H4 (cell line): ENCODE data around the gene SCN3A. TPM values are rescaled to one million over a fixed set of nuclear protein-coding genes. Genes with fewer than 3 reads are reported as not detected.

Experiments used
- DNase-seq: peaks from one replicate; pipeline ENCODE4 v3.0.0-alpha.2; 2015; ENCODE audit warnings: low spot score
- total RNA-seq: library from RNA; depleted of rRNA; stranded (reverse); fragments of >200 nt; shearing (Covaris generic); gene quantifications from 2 replicates; pipeline ENCODE4 v1.2.3, GENCODE V29; 2014; rRNA removed

Gene SCN3A
- total RNA-seq, 1 experiment from 2014 or later: 1.3 TPM

DNA sequence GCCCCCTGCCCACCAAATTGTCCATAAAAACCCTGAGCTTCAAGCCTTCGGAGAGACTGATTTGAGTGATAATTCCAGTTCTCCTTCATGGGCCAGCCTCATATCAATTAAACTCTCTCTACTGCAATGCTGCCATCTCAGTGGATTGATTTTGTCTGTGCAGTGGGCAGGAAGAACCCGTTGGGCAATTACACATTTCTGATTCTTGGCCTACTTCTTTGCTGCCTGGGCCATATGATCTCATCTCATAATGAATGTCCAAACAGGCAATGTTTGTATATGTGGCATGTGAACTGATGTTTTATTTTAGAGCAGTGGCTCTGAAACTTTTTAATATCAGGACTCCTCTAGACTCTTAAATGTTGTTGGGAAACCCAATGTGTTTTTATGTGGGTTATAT is 147.3 kb downstream of the SCN3A start:
- DNase-seq: no peak

GRCh38 chr2:165055082-165055851 is 148.6 kb downstream of the SCN3A start:
- no peak for DNase-seq

DNA sequence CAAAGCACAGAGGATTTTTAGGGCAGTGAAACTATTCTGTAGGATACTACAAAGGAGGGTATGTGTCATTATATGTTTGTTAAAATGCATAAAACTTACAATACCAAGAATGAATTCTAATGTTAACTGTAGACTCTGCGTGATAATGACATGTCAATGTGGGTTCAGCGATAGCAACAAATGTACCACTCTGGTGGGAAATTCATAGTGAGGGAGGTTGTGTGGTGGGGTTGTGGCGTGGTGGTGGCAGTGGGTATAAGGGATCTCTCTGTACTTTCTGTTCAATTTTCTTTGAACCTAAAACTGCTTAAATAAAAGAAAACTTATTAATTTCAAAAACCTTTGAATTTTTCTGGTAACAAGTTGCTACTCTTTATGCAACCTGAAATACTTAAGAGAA is 149.2 kb downstream of the SCN3A start:
- DNase-seq: no peak

DNA sequence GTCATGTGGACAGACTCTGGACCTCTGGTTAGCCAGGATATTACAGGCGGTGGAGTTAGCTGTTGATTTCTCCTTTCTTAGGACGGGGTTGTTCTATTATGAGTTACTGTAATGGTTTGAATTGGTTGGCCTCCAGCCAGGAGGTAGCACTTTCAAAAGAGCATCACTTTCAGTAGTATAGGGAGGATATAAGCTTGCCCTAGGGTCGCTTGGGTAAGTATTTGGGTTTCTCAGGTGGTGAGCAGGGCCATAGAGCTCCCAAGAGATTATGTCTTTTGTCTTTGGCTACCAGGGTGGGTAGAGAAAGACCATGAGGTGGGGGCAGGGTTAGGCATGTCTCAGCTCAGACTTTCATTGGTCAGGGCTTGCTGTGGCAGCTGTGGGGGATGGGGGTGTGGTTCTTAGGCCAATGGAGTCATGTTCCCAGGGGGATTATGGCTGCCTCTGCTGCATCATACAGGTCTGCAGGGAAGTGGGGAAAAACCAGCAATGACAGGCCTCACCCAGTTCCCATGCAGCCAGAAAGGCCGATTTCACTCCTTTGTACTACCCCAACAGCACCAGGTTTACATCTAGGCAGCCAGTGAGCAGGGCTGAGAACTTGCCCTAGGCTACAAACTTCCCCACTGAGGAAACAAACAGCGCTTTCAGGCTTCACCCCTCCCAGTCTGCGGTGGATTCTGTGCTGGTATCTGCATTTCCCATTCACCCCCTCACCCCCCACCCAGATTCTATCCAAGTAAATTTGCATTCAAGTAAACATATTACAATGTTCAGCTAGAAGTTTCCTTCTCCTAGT is 159.1 kb downstream of the SCN3A start:
- no peak for DNase-seq

Other genes with a start within 250 kb of the SCN3A start
- not detected in 2 replicates for gene SLC38A11, start 248.5 kb downstream of the SCN3A start, total RNA-seq
- 0.10 and 0.64 TPM in 2 replicates for gene SCN2A, start 35.4 kb upstream of the SCN3A start, total RNA-seq